Measurements from ENCODE around the gene IKZF4.

The IKZF4 gene

GRCh38 chr12:56029166-56029519 is 8.3 kb downstream of the IKZF4 start:
- TF ChIP-seq CTCF (IDR thresholded peaks at IDR 0.05; ENCODE audit: control insufficient read depth, insufficient read depth, low read depth, low read length, missing control alignments): no peak
- H3K4me3 ChIP-seq (ENCODE audit: control insufficient read depth, low read depth, low read length): no peak overlapping the region
- peak; percentile 37 for DNase-seq (ENCODE audit: low read depth)

GRCh38 chr12:56029666-56030293 is 8.9 kb downstream of the IKZF4 start:
- no peak overlapping the region for H3K4me3 ChIP-seq (ENCODE audit: control insufficient read depth, low read depth, low read length)
- DNase-seq (ENCODE audit: low read depth): peak; percentile 27
- peak; percentile 82 for TF ChIP-seq CTCF (IDR thresholded peaks at IDR 0.05; ENCODE audit: control insufficient read depth, insufficient read depth, low read depth, low read length, missing control alignments)

- no peak overlapping the region for H3K4me3 ChIP-seq (ENCODE audit: control insufficient read depth, low read depth, low read length)
- no peak for DNase-seq (ENCODE audit: low read depth)
- TF ChIP-seq CTCF (IDR thresholded peaks at IDR 0.05; ENCODE audit: control insufficient read depth, insufficient read depth, low read depth, low read length, missing control alignments): no peak
These were observed 11.1 kb downstream of the IKZF4 start for GRCh38 chr12:56031987-56032386.

GRCh38 chr12:56034586-56035332 is 13.9 kb downstream of the IKZF4 start:
- no peak for TF ChIP-seq CTCF (IDR thresholded peaks at IDR 0.05; ENCODE audit: control insufficient read depth, insufficient read depth, low read depth, low read length, missing control alignments)
- no peak for DNase-seq (ENCODE audit: low read depth)
- no peak overlapping the region for H3K4me3 ChIP-seq (ENCODE audit: control insufficient read depth, low read depth, low read length)

GRCh38 chr12:56037161-56037560 is 16.3 kb downstream of the IKZF4 start:
- TF ChIP-seq CTCF (IDR thresholded peaks at IDR 0.05; ENCODE audit: control insufficient read depth, insufficient read depth, low read depth, low read length, missing control alignments): no peak
- no peak for DNase-seq (ENCODE audit: low read depth)
- H3K4me3 ChIP-seq (ENCODE audit: control insufficient read depth, low read depth, low read length): no peak overlapping the region

GRCh38 chr12:56038022-56038655 is 17.3 kb downstream of the IKZF4 start:
- no peak for DNase-seq (ENCODE audit: low read depth)
- H3K4me3 ChIP-seq (ENCODE audit: control insufficient read depth, low read depth, low read length): no peak overlapping the region
- no peak for TF ChIP-seq CTCF (IDR thresholded peaks at IDR 0.05; ENCODE audit: control insufficient read depth, insufficient read depth, low read depth, low read length, missing control alignments)
